SK-N-MC (cell line): ENCODE results near the gene TRIM45.

Experiments used
- EZH2 ChIP-seq: fragments of 200-600 bp; sonication (generic); IDR thresholded peaks from one replicate; pipeline ENCODE4 v1.6.1; 2017; ENCODE audit warnings: antibody characterized with exemption
- POLR2AphosphoS5 ChIP-seq: IDR thresholded peaks from 2 replicates; pipeline ENCODE4 v1.6.1; 2012; ENCODE audit warnings: mild to moderate bottlenecking, low read depth, low read length, borderline replicate concordance

GRCh38 chr1:117068580-117068979, 53.0 kb downstream of the TRIM45 start:
- TF ChIP-seq EZH2 = no peak
- TF ChIP-seq POLR2AphosphoS5 = no peak
